Ectodermal cell (in vitro differentiated cells): Measurements from ENCODE around the gene PRKACG.

Source experiments
- H3K27ac ChIP-seq: 2 replicates; pipeline ENCODE4 v1.7.0; 2013; ENCODE audit warnings: mild to moderate bottlenecking, low read depth, low read length; ENCODE audit not compliant: insufficient read depth, poor library complexity, severe bottlenecking
- H3K27me3 ChIP-seq: 2 replicates; pipeline ENCODE4 v1.7.0; 2013; ENCODE audit warnings: mild to moderate bottlenecking, low read length; ENCODE audit not compliant: insufficient read depth, control insufficient read depth, poor library complexity, severe bottlenecking
- H3K36me3 ChIP-seq: one replicate; pipeline ENCODE4 v1.7.0; 2013; ENCODE audit warnings: low read length; ENCODE audit not compliant: control insufficient read depth, insufficient read depth
- H3K4me1 ChIP-seq: one replicate; pipeline ENCODE4 v1.7.0; 2013; ENCODE audit warnings: low read length; ENCODE audit not compliant: control insufficient read depth, insufficient read depth
- H3K4me3 ChIP-seq: 2 replicates; pipeline ENCODE4 v1.7.0; 2013; ENCODE audit warnings: low read depth, low read length, control low read depth; ENCODE audit not compliant: insufficient read depth
- H3K9me3 ChIP-seq: 2 replicates; pipeline ENCODE4 v1.7.0; 2013; ENCODE audit warnings: mild to moderate bottlenecking, low read length, moderate library complexity; ENCODE audit not compliant: control insufficient read depth
- WGBS, 2 experiments: methylation state at CpG; one replicate each; pipeline ENCODE4 v1.1.7; 2013; ENCODE audit warnings: missing lambda C conversion rate in 2 of 2; 5-methylcytosine and 5-hydroxymethylcytosine counted together

Gene PRKACG

GRCh38 chr9:68975365-68976043 lies 38.4 kb downstream of the PRKACG start:
- Histone ChIP-seq H3K4me1 (no peaks in the 10 kb centered on the region), H3K27ac (no peak overlapping the region), H3K27me3 (no peaks in the 10 kb centered on the region), H3K36me3 (no peaks in the 10 kb centered on the region), H3K4me3 (no peak overlapping the region), H3K9me3 (peaks cover 2% of the 10 kb centered on the region)
- WGBS, 2 experiments = 92 to 95% methylated on average over 4 to 5 of the region's 5 CpGs

- no peaks in the 10 kb centered on the region for H3K27me3 ChIP-seq
- no peaks in the 10 kb centered on the region for H3K36me3 ChIP-seq
- H3K9me3 ChIP-seq = peaks cover 2% of the 10 kb centered on the region
- H3K4me3 ChIP-seq = no peak overlapping the region
- no peak overlapping the region for H3K27ac ChIP-seq
- WGBS, 2 experiments = 98 to 99% methylated on average over 3 of the region's 3 CpGs
- H3K4me1 ChIP-seq = no peaks in the 10 kb centered on the region
Measured at GRCh38 chr9:68974901-68975300, 39.0 kb downstream of the PRKACG start.

- H3K27ac ChIP-seq = no peak overlapping the region
- no peak overlapping the region for H3K4me3 ChIP-seq
- H3K36me3 ChIP-seq = no peaks in the 10 kb centered on the region
- H3K4me1 ChIP-seq = no peaks in the 10 kb centered on the region
- WGBS, 2 experiments = 89 to 94% methylated on average over 5 of the region's 5 CpGs
- no peaks in the 10 kb centered on the region for H3K27me3 ChIP-seq
- peaks cover 2% of the 10 kb centered on the region for H3K9me3 ChIP-seq
Measured at GRCh38 chr9:68974431-68974830, 39.5 kb downstream of the PRKACG start.

- H3K4me3 ChIP-seq = no peak overlapping the region
- no peaks in the 10 kb centered on the region for H3K4me1 ChIP-seq
- 86 to 94% methylated on average over 3 of the region's 3 CpGs for WGBS, 2 experiments
- no peaks in the 10 kb centered on the region for H3K27me3 ChIP-seq
- no peaks in the 10 kb centered on the region for H3K36me3 ChIP-seq
- no peak overlapping the region for H3K27ac ChIP-seq
- H3K9me3 ChIP-seq = peaks cover 2% of the 10 kb centered on the region
Measured at GRCh38 chr9:68973619-68974018, 40.3 kb downstream of the PRKACG start.

- Histone ChIP-seq H3K4me1 (no peaks in the 10 kb centered on the region), H3K27me3 (no peaks in the 10 kb centered on the region), H3K9me3 (no peaks in the 10 kb centered on the region), H3K36me3 (no peaks in the 10 kb centered on the region), H3K27ac (no peak overlapping the region), H3K4me3 (no peak overlapping the region)
- 94 to 96% methylated on average over 2 of the region's 2 CpGs for WGBS, 2 experiments
Measured at GRCh38 chr9:68970151-68970550, 43.8 kb downstream of the PRKACG start.

- Histone ChIP-seq H3K36me3 (no peaks in the 10 kb centered on the region), H3K4me3 (no peak overlapping the region), H3K9me3 (no peaks in the 10 kb centered on the region), H3K27me3 (no peaks in the 10 kb centered on the region), H3K4me1 (no peaks in the 10 kb centered on the region), H3K27ac (no peak overlapping the region)
- 89 to 98% methylated on average over 4 of the region's 4 CpGs for whole genome bisulfite sequencing, 2 experiments
Measured at GRCh38 chr9:68969538-68969937, 44.4 kb downstream of the PRKACG start.

GRCh38 chr9:68967800-68968199 lies 46.1 kb downstream of the PRKACG start:
- Histone ChIP-seq H3K9me3 (no peaks in the 10 kb centered on the region), H3K4me1 (no peaks in the 10 kb centered on the region), H3K27me3 (no peaks in the 10 kb centered on the region), H3K27ac (no peak overlapping the region), H3K4me3 (no peak overlapping the region), H3K36me3 (no peaks in the 10 kb centered on the region)
- 88 to 90% methylated on average over 1 of the region's 1 CpG for WGBS, 2 experiments

GRCh38 chr9:68966496-68966944 lies 47.4 kb downstream of the PRKACG start:
- Histone ChIP-seq H3K4me3 (no peak overlapping the region), H3K36me3 (no peaks in the 10 kb centered on the region), H3K27me3 (no peaks in the 10 kb centered on the region), H3K4me1 (no peaks in the 10 kb centered on the region), H3K27ac (no peak overlapping the region), H3K9me3 (no peaks in the 10 kb centered on the region)
- 83 to 100% methylated on average over 1 of the region's 1 CpG for WGBS, 2 experiments

GRCh38 chr9:68964765-68965164 lies 49.1 kb downstream of the PRKACG start:
- 86 to 96% methylated on average over 3 of the region's 3 CpGs for WGBS, 2 experiments
- Histone ChIP-seq H3K27ac (no peak overlapping the region), H3K4me3 (no peak overlapping the region), H3K36me3 (no peaks in the 10 kb centered on the region), H3K4me1 (no peaks in the 10 kb centered on the region), H3K27me3 (no peaks in the 10 kb centered on the region), H3K9me3 (no peaks in the 10 kb centered on the region)

- Histone ChIP-seq H3K4me3 (no peak overlapping the region), H3K9me3 (no peaks in the 10 kb centered on the region), H3K27me3 (no peaks in the 10 kb centered on the region), H3K4me1 (no peaks in the 10 kb centered on the region), H3K36me3 (no peaks in the 10 kb centered on the region), H3K27ac (no peak overlapping the region)
- WGBS, 2 experiments = 87 to 95% methylated on average over 1 to 3 of the region's 3 CpGs
Measured at GRCh38 chr9:68964102-68964541, 49.8 kb downstream of the PRKACG start.
